K562 (cell line): Measurements from ENCODE around the gene ZMYND8.

Source experiments
- ATF4 ChIP-seq: fragments of 450-650 bp; formaldehyde crosslinking; IDR thresholded peaks from 2 replicates; pipeline ENCODE4 v1.4.0; 2022; ENCODE audit warnings: mild to moderate bottlenecking, moderate library complexity
- BRF1 ChIP-seq: IDR thresholded peaks from 3 replicates; pipeline ENCODE4 v1.6.1; 2011; ENCODE audit warnings: borderline replicate concordance, mild to moderate bottlenecking; ENCODE audit not compliant: insufficient read length; ENCODE audit errors: extremely low read depth
- HLTF ChIP-seq: fragments of 450-650 bp; IDR thresholded peaks from 2 replicates; pipeline ENCODE4 v1.6.1; 2016
- JUND ChIP-seq, 2 experiments: IDR thresholded peaks; 2 replicates in 1 of 2; 3 replicates in 1 of 2; pipeline ENCODE4 v1.6.1; 2011; ENCODE audit warnings: borderline replicate concordance in 2 of 2, low read depth in 2 of 2, low read length in 2 of 2, improper control_type of control experiment in 1 of 2, missing biosample characterization in 1 of 2, missing genetic modification characterization in 1 of 2, missing genetic modification reagents in 1 of 2
- NFE2L1 ChIP-seq: fragments of 450-650 bp; IDR thresholded peaks from 2 replicates; pipeline ENCODE4 v1.6.1; 2016; ENCODE audit warnings: missing genetic modification characterization, low read depth, mild to moderate bottlenecking, missing compliant biosample characterization, moderate library complexity, borderline replicate concordance
- PHB2 ChIP-seq: fragments of 450-650 bp; IDR thresholded peaks from 2 replicates; pipeline ENCODE4 v1.6.1; 2017; ENCODE audit warnings: low read depth
- POLR2A ChIP-seq: fragments of 450-650 bp; conservative IDR thresholded peaks from 2 replicates; pipeline ENCODE4 v1.6.1; 2016
- POLR2B ChIP-seq: fragments of 450-650 bp; IDR thresholded peaks from 2 replicates; pipeline ENCODE4 v1.6.1; 2018; ENCODE audit warnings: low read depth; ENCODE audit not compliant: partially characterized antibody
- RAD21 ChIP-seq, 2 experiments: fragments of 250-450 bp in 1 of 2; fragments of 450-650 bp in 1 of 2; sonication (Bioruptor Pico) in 1 of 2; formaldehyde crosslinking in 1 of 2; IDR thresholded peaks in 1 of 2; conservative IDR thresholded peaks in 1 of 2; 2 replicates each; pipeline versions ENCODE4 v1.4.0 to v1.8.0; 2020 to 2022; ENCODE audit warnings: mild to moderate bottlenecking in 2 of 2, moderate library complexity in 1 of 2
- TCF7L2 ChIP-seq: fragments of 150-350 bp; IDR thresholded peaks from 2 replicates; pipeline ENCODE4 v1.6.1; 2016; ENCODE audit warnings: low read depth, mild to moderate bottlenecking, low read length, moderate library complexity
- TCFL5 ChIP-seq: fragments of 250-450 bp; sonication (Bioruptor Pico); conservative IDR thresholded peaks from 2 replicates; pipeline ENCODE4 v1.6.1; 2021; ENCODE audit warnings: mild to moderate bottlenecking, moderate library complexity, matching md5 sums
- ZC3H11A ChIP-seq: IDR thresholded peaks from 2 replicates; pipeline ENCODE4 v1.6.1; 2012; ENCODE audit warnings: low read depth, low read length, improper control_type of control experiment
- ZNF644 ChIP-seq: fragments of 200-800 bp; sonication (Bioruptor generic); IDR thresholded peaks from 2 replicates; pipeline ENCODE4 v1.6.1; 2016; ENCODE audit warnings: low read depth, missing genetic modification characterization, missing compliant biosample characterization

- no peak for TF ChIP-seq RAD21 (CRISPR knock-in tag; conservative IDR thresholded peaks at IDR 0.05 in 1 of 2, IDR thresholded peaks at IDR 0.05 in 1 of 2)
- TF ChIP-seq NFE2L1 (tag) = no peak
- no peak for TF ChIP-seq POLR2A
- no peak for TF ChIP-seq ZC3H11A
- TF ChIP-seq BRF1 = no peak
- no peak for TF ChIP-seq HLTF
- TF ChIP-seq ATF4 = no peak
- no peak for TF ChIP-seq ZNF644 (tag)
- no peak for TF ChIP-seq TCFL5 (CRISPR knock-in tag)
- TF ChIP-seq TCF7L2 = no peak
- TF ChIP-seq POLR2B = no peak
- no peak for TF ChIP-seq JUND (IDR thresholded peaks at IDR 0.05; ENCODE audit: borderline replicate concordance, low read depth, low read length)
- no peak for TF ChIP-seq JUND (tag; IDR thresholded peaks at IDR 0.05; ENCODE audit: borderline replicate concordance, low read depth, low read length)
- no peak for TF ChIP-seq PHB2
Observed at GRCh38 chr20:47187450-47188195, 168.9 kb downstream of the ZMYND8 start.
